Central memory CD4-positive, alpha-beta T cell (primary cell): ENCODE results near the gene CDH12.

Experiments
- DNase-seq: peaks from one replicate; pipeline ENCODE4 v3.0.0; 2022

CDH12 gene

DNA sequence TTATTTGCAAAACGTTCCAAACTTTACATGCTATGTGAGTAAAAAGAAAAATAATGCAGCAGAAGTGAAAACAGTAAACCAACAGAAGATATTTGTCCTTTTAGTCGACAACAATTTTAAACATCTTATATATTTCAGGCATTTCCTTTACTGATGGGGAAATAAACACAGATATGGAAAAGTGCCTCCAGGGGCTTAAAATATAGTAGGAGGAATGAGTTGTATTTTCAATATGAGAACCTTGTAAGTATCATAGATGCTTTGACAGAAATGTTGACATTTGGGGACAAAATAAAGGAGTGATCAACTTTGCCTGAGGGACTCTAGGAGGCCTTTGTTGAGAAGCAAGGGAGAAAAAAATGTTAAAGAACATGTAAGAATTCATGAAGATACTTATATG, 1043.5 kb downstream of the CDH12 start:
- no peak for DNase-seq

DNA sequence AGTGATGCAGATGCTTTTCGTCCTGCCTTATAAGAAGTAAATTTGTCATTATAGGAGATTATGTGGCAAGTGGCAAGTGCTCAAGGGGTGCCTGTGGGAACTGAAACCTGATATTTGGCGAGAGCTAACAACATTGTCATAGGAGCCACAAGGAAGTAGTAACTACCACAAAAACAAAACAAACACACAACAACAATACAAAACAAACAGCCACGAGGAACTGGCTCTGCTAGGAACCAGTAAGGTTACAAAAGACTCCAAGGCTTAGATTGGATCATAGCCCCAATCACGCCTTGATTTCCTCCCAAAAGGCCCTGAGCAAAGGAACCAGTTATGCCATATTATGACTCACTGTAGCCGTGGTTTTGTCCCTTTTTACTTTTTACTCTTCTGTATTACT, 1045.2 kb downstream of the CDH12 start:
- no peak for DNase-seq

DNA sequence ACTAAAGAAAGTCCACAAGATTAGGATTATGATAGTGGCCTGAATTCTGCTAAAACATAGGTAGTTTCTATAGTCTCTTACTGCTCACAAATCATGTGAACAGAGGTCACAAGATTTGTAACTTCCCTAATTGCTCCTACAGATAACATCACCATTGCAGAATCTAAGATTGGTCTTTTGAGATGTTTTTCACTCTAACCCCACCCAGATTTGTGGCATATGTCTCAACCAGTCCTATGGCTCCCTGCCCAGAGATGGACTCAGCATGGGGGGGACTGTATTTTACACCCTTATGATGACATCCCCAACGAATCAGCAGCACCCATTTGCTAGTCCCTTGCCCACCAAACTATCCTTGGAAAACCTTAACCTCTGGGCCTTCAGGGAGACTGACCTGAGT, 1046.2 kb downstream of the CDH12 start:
- DNase-seq = no peak

DNA sequence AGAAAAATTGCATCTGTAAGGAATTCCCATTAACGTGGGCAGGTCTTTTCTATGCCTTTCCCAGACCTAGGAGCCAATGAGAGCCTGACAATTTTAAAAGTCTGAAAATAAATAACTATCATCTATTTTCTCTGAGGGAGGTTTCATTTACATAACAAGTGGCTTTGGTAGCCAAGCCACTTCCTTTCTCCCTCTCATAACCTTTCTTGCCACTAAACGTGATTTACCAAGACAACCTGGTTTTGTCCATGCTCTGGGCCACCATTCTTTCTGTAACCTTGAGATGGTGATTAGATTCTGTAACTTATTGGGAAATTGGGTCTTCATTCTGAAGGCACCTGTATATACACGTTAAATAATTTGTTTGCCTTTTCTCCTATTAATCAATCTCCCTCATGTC, 1046.9 kb downstream of the CDH12 start:
- no peak for DNase-seq

DNA sequence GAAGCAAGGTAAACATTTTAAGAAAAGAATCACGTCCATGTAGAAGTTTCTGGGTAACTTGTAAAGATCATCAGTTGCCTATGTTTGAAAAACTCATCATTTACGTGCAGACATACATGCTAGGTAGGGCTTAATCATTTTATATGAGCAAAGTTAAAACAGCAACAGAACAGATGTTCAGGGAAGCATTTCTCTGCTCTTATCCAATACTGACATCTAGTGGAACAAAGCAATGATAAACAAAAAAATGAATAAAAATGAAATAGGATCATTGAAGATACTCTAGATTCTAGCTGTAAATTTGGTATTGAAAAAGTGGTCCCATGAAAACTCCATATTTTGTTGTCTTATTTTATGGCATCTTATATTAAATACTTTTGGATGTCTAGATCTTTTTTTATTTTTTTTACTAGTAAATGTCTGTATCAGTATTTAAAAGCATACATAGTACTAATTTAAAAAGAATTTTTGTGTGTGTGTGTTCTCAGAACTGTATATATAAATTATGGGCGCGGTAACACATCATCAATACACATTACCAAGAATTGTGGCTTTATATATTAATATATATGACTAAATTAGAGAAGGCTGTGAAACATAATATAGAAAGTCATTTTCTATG, 1050.2 kb downstream of the CDH12 start:
- DNase-seq = no peak

DNA sequence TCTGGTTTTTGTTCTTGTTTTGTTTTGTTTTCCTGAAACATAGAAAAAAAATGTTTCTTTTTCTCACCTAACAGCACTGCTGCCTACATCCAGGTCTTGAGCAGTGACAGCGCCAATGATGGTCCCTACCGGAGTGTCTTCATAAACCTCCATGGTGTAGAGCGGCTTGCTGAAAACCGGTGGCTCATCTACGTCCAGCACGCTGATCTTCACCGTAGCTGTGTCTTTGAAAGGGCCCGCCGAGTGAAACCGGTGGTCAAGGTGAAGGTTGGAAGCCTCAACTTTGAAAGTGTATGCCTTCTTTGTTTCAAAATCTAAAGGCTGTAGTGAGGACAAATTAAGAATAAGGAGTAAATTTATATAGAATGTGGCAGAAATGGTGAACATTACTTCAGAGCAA, 1051.0 kb downstream of the CDH12 start:
- no peak for DNase-seq

DNA sequence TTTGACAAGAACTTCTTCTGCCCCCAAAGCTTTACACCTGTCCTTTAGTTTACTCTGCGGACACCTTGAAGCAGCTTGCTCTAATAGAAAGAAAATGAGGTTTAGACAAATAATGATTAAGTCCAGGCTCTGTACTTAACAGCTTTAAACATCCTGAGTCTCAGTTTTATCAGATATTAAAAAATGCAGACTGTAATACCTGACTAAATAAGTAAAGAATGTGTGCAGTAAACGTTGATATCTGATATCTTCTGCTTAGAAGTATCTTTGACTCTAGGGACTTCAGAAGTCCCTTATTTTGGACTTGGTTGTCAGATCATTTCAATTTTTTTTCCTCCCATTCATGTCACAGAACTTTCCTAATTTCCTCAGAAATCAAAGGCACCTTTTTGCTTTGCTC, 1060.4 kb downstream of the CDH12 start:
- no peak for DNase-seq

DNA sequence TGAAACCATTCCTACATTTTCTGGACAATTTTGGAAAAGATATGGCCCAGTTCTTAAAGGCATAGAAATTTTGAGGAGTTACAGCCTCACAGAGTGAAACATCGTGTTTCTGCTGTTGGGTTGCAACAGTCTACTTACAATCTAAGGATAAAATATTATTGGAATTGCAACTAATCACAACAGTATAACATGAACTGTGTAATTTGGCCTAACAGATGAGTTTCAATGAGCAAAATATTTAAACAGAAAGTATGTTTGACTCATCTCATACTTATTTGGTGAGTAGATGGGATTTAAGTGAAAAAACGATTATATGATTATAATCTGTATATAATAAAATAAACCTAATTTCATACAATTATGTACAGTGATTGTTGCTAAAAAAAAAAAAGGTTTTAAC, 1061.8 kb downstream of the CDH12 start:
- DNase-seq = no peak

DNA sequence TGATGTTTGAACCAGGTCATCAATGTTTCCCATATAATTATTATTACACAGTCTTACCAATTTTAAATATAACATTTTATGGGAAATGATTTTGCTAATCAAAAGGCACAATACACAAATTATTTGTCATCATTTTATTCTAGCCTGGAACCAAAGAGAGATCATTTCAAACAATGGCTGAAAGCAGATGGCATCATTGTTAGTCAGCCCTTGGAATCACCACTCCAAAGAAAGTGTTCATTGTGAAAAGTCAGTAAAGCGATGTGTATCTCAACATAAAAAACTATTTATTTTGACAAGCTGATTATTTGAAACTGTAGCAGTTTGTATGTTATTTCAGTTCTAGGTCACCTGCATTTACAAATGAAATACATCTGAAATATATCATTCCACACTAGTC, 1068.7 kb downstream of the CDH12 start:
- DNase-seq = no peak

DNA sequence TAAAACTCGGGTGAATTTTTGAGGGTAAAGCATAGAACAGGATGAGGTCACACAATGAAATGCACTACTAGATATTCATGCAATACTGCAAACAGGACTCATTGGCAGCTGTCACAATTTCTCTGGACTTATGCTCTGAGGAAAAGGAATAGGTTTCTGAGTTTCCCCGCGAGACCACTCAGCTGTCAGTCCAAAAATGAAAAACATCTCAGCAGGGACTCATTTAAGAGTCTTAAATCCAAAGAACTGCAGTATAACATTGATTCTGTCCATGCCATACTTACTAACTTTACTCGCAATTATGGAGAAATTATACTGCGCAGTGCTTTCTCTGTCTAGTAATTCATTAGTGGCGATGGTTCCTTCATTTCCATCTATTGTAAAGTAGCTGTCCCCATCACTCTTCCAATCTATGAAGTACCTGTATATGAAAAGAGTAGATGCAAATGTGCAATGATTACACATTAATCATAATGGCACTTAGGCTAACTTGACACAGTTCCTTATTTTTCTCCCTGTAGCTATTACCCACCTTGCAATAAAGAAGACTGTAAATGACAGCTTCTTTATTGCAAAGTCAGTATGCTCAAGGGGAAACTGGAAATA, 1070.0 kb downstream of the CDH12 start:
- DNase-seq = no peak

DNA sequence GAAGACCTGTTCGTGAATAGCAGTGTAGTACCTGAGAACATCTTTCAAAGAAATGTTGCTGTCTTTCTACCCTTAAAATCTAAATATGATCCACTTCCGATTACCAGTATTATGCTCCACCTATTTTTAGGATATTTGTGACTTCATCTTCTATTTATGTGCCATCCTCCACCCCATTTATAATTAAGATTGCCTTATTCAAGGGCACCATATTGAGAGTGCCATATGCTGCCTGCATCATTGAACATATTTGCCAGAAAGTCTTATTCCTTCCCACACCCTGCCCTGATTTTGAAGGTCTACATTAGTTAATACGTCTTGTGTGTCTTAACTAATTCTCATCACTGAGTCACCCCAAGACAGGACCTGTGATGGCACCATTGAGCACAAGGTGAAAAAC, 1076.7 kb downstream of the CDH12 start:
- DNase-seq = no peak

DNA sequence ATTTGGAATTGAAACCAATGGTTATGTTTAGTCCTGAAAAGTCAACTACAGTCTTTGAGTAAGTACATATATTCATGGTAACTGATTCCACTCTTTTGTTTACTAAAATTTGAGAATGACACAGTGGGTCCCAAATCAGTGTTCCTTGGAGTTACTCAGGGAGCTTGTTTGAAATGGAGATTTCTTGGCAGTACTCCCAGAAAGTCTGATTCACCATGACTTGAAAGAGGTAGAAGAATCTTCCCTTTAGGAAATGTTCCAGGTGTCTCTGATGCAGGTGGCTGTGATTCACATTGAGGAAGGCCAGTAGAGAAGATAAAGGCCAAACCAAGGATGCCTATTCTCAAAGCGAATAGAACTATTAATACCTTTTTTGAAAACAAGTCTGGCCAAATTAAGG, 1078.3 kb downstream of the CDH12 start:
- DNase-seq = no peak

DNA sequence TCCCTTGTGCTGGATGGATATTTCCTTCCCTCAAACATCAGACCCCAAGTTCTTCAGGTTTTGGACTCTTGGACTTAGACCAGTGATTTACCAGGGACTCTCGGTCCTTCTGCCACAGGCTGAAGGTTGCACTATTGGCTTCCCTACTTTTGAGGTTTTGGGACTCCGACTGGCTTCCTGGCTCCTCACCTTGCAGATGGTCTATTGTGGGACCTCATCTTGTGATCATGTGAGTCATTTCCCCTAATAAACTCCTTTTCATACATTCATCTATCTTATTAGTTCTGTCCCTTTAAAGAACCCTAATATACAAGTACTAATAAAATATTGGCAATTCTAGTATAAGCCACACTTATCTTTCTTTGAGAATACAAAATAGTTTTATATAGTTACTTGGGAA, 1078.9 kb downstream of the CDH12 start:
- DNase-seq = no peak

DNA sequence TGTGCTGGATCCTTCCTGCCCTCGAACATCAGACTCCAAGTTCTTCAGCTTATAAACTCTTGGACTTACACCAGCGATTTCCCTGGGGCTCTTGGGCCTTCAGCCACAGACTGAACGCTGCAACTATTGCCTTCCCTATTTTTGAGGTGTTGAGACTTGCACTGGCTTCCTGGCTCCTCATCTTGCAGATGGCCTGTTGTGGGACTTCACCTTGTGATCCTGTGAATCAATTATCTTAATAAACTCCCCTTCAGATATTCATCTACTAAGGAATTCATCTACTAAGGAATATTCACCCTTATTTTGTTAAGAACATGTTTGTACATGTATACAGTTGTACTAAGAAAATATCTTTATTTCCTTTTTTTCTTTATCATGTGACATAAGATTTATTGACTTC, 1079.7 kb downstream of the CDH12 start:
- no peak for DNase-seq

DNA sequence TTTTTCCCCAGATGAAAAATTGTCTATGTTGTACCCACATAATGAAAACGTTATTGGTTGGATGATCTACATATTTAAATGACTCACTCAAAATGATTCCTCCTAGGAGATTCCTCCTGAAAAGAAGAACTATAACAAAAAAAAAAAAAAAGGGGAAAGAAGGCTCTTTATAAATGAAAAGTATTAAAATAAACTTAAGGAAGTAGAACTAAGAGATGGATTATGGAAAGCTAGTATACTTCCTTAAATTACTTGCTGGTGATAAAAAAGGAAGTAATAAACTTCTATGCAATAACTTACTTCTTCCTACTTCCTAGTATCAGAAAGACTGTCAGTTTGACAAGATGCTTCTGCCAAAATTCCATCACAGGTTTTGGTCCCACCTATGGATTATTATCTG, 1087.7 kb downstream of the CDH12 start:
- DNase-seq = no peak

DNA sequence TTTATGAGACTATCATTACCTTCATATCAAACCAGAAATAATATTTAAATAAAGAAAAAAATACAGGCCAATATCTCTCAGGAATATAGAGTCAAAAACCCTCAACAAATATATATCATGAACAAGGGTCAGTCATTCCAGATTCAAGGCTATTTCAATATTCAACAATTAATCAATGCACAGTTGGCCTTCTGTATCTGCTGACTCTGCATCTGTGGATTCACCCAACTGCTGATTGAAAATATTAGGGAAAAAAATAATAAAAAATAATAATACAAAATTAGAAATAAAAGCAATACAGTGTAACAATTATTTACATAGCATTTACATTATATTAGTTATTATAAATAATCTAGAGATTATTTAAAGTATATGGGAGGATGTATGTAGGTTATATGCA, 1114.0 kb downstream of the CDH12 start:
- no peak for DNase-seq

DNA sequence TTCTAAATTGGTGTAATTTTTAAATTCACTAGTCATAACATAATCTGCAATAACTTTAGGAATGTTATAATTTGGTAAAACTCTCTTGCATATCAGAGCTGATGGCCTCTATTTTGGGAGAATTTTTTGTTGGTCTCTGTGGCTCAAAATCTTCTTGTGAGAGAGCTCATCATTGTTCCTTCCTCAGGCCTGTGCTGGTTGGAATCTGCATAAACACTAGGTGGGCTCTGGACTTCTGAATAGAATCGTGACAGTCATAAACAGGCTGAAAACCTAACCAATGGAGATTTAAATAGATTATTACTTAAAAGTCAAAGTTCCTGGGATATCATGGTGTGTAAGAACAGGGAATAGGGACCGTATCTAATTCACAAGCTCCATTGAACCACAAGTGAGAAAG, 1129.6 kb downstream of the CDH12 start:
- DNase-seq = no peak

DNA sequence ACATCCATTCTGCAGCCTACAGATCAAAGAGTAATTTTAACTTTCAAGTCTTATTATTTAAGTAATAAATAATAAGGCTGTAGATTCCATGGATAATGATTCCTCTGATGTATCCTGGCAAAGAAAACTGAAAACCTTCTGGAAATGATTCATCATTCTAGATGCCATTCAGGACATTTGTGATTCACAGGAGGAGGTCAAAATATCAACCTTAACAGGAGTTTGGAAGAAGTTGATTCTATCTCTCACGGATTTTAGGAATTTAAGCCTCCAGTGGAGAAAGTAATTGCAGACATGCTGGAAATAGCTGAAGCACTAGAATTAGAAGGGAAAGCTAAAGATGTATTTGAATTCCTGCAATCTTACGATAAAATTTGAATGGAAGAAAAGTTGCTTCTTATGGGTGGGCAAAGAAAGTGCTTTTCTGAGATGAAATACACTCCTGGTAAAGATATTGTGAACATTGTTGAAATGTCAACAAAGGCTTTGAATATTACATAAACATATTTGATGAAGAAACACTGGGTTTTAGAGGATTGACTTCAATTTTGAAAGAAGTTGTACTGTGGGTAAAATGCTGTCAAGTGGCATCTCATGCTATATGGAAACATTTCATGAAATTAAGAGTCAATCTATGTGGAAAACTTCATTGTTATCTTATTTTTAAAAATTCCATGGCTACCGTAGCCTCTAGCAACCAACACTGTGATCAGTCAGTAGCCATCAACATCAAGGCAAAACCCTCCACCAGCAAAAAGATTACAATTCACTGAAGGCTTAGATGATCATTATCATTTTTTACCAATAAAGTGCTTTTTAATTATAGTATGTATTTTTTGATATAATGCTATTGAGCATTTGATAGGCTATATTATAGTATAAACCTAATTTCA, 1141.0 kb downstream of the CDH12 start:
- DNase-seq = no peak

DNA sequence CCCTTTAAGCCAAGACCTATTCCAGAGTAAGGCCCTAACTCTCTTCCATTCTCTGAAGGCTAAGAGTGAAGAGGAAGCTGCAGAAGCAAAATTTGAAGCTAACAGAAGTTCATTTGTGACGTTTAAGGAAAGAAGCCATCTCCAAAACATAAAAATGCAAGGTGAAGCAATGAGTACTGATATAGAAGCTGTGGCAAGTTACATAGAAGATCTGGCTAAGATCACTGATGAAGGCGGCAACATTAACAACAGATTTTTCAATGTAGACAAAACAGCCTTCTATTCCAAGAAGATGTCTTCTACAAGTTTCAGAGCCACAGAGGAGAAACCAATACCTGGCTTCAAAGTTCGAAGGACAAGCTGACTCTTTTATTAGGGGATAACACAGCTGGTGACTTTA, 1143.4 kb downstream of the CDH12 start:
- DNase-seq = no peak

DNA sequence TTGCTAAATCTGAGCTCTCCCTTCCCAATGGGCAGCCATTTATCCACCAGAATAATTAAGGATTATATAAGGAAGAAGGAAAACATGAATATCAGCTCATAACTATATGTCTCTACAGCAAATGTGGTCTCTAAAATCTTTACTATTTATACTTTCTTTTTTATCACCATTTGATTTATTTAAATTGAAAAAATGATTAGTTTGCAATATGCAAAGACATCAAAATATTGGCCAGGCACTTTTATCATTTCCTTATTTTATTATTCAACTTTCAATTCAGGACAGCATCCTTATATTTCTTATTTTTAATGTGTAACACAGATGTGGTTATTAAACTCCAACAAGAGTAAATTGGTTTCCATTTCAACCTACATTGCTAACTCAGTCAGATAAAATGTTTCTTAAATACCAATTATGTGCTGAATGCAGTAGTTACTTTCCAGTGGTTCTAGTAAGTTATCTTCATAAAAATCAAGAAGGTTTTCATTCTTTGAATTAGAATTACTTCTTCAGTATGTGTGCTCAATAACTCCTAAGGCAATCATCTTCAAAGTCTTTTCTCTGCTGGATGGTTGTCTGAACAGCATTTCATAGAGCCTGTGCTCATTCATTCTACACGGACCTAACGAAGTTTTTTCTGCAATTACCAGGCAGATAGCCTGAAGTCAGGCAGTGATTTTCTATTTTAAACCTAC, 1148.0 kb downstream of the CDH12 start:
- no peak for DNase-seq

DNA sequence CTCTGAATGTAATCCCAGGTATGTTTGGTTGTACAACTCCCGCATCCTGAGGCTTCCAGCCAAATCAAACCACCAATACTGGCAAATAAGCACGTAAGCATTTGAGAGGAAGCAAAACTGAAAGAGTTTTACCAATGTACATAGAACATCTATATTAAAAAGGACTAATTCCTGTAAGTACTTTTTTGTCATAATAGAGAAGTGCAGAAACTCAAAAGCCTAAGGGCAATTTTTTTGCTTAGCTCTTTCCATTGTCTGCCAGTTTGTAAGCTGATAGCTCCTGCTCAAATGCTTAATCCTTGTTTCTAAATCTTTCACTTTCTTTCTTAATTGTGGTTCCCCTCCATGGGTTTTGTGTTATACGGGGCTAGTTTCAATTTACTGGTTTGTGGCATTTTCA, 1151.8 kb downstream of the CDH12 start:
- no peak for DNase-seq
